ENCODE measurements around the gene SLAMF9.

GRCh38 chr1:159927849-159928431 lies 26.1 kb downstream of the SLAMF9 start:
- TF ChIP-seq CTCF (conservative IDR thresholded peaks at IDR 0.05; ENCODE audit: low read length) (no peak), EZH2phosphoT487 (IDR thresholded peaks at IDR 0.05; ENCODE audit: borderline replicate concordance, low read depth, low read length) (no peak)

Data from OCI-LY7 (cell line).